ENCODE measurements around the gene CORO2B. TPM values are rescaled to one million over a fixed set of nuclear protein-coding genes. Genes with fewer than 3 reads are reported as not detected.
"Not testable (repeated sequence)": the region's sequence is repeated elsewhere in the genome, so short reads cannot be mapped to it uniquely, and the experiment has no call there.

The CORO2B gene
- total RNA-seq, 2 experiments from 2014 or later, result 0.09 to 0.11 TPM

GRCh38 chr15:68603951-68604350 is 25.2 kb downstream of the CORO2B start:
- no peaks in the 10 kb centered on the region for H3K4me1 Mint-ChIP-seq
- H3K4me3 Mint-ChIP-seq, result no peak overlapping the region
- DNase-seq, result no peak
- ChIA-PET CTCF (no interaction called here), POLR2A (no interaction called here)
- H3K27ac Mint-ChIP-seq, result no peak overlapping the region
- intact Hi-C loops (cut with DNase I, micrococcal nuclease), result no loop called here
- peaks cover 2% of the 10 kb centered on the region for H3K27me3 Mint-ChIP-seq
- ATAC-seq, result no peak
- H3K36me3 Mint-ChIP-seq (ENCODE audit: low read depth), result no peaks in the 10 kb centered on the region
- H3K9me3 Mint-ChIP-seq (ENCODE audit: low read depth), result peaks cover 3% of the 10 kb centered on the region

GRCh38 chr15:68604840-68605478 is 26.2 kb downstream of the CORO2B start:
- CTCF ChIA-PET, result interaction anchor here (0.8 to 1.8 kb wide), 2 partner anchors 66 to 69 kb away, joined by 3 to 4 read pairs; no protein-coding TSS in a partner anchor
- POLR2A ChIA-PET; ATAC-seq; DNase-seq; H3K4me3 Mint-ChIP-seq; H3K4me1 Mint-ChIP-seq; H3K27ac Mint-ChIP-seq; H3K9me3 Mint-ChIP-seq (ENCODE audit: low read depth); H3K27me3 Mint-ChIP-seq; H3K36me3 Mint-ChIP-seq (ENCODE audit: low read depth); intact Hi-C loops (cut with DNase I, micrococcal nuclease): not testable (repeated sequence)

GRCh38 chr15:68606375-68606774 is 27.6 kb downstream of the CORO2B start:
- intact Hi-C loops (cut with DNase I, micrococcal nuclease), result no loop called here
- H3K27ac Mint-ChIP-seq, result no peak overlapping the region
- H3K9me3 Mint-ChIP-seq (ENCODE audit: low read depth), result peaks cover 3% of the 10 kb centered on the region
- H3K4me1 Mint-ChIP-seq, result no peaks in the 10 kb centered on the region
- POLR2A ChIA-PET, result no interaction called here
- no peak overlapping the region for H3K4me3 Mint-ChIP-seq
- CTCF ChIA-PET, result interaction anchor here (0.6 to 1.8 kb wide), 2 partner anchors 49 to 67 kb away, joined by 3 to 4 read pairs; no protein-coding TSS in a partner anchor
- peaks cover 4% of the 10 kb centered on the region for H3K27me3 Mint-ChIP-seq
- DNase-seq, result no peak
- no peak for ATAC-seq
- H3K36me3 Mint-ChIP-seq (ENCODE audit: low read depth), result no peaks in the 10 kb centered on the region

DNA sequence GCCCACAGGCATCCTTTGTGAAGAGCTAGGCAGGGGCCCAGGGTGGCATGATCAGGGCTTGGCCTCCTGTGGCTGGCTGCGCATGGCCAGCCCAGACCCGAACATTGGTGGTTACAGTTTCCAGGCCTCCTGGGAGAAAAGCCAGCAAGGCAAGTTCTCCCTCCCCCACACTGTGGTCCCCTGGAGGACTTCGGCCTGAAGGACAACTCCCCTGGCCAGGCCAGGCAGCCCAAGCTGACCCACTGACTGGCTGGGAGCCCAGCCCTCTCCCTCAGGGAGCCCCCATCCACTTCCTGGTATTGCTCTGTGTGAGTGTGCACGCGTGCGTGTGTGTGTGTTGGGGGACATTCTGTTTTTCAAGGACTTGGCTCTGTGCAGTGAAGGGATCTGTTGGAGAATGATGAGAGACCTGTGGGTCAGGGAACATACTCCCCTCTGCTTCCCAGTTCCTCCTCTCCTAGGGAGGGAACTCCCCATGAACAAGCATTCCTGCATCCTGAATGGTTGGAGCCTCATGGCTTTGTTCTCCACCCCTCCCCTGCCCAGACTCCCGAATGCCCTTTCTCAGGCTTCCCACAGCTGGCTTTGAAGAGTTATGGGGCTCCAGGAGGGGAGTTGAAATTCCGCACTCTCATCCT is 29.5 kb downstream of the CORO2B start:
- POLR2A ChIA-PET, result no interaction called here
- intact Hi-C loops (cut with DNase I, micrococcal nuclease), result no loop called here
- Mint-ChIP-seq H3K36me3 (ENCODE audit: low read depth) (no peaks in the 10 kb centered on the region), H3K27ac (no peak overlapping the region), H3K9me3 (ENCODE audit: low read depth) (peaks cover 3% of the 10 kb centered on the region), H3K4me3 (no peak overlapping the region), H3K4me1 (no peaks in the 10 kb centered on the region), H3K27me3 (peaks cover 7% of the 10 kb centered on the region)
- CTCF ChIA-PET, result interaction anchor here (1.1 kb wide), 1 partner anchor 268 kb away, joined by 3 read pairs; no protein-coding TSS in a partner anchor
- ATAC-seq (no peak), DNase-seq (no peak)

DNA sequence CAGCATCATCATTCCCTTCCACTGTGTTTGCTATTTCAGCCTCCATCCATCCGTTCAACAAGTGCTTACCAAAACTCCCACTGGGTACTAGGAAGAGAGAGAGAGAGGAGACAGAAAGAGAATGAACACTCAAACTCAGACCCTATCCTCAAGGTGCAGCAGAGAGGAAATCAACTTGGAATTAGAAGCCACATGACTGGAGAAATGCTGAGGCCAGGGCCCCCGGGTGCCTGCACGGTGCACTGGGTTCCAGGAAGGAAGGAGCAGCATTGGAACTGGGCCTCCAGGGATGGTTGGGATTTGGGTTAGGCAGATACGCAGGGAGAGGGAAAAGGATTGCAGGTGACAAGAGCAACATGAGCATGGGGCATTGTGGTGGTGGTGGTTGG is 30.0 kb downstream of the CORO2B start:
- H3K4me3 Mint-ChIP-seq, result no peak overlapping the region
- POLR2A ChIA-PET, result no interaction called here

GRCh38 chr15:68609629-68610028 is 30.8 kb downstream of the CORO2B start:
- no peak for DNase-seq
- Mint-ChIP-seq H3K36me3 (ENCODE audit: low read depth) (no peaks in the 10 kb centered on the region), H3K27me3 (peaks cover 7% of the 10 kb centered on the region), H3K27ac (no peak overlapping the region), H3K9me3 (ENCODE audit: low read depth) (peaks cover 3% of the 10 kb centered on the region), H3K4me3 (no peak overlapping the region), H3K4me1 (no peaks in the 10 kb centered on the region)
- intact Hi-C loops (cut with DNase I, micrococcal nuclease), result no loop called here
- no peak for ATAC-seq
- ChIA-PET POLR2A (no interaction called here), CTCF (interaction anchor here (0.6 to 1.1 kb wide), 2 partner anchors 39 to 266 kb away, joined by 3 read pairs; no protein-coding TSS in a partner anchor)

More for the DNA sequence above, 30.0 kb downstream of the CORO2B start:
- peaks cover 7% of the 10 kb centered on the region for H3K27me3 Mint-ChIP-seq
- intact Hi-C loops (cut with DNase I, micrococcal nuclease), result no loop called here
- H3K9me3 Mint-ChIP-seq (ENCODE audit: low read depth), result peaks cover 3% of the 10 kb centered on the region
- CTCF ChIA-PET, result interaction anchor here (0.6 to 1.1 kb wide), 2 partner anchors 38 to 267 kb away, joined by 3 read pairs; no protein-coding TSS in a partner anchor
- no peak for DNase-seq
- no peaks in the 10 kb centered on the region for H3K36me3 Mint-ChIP-seq (ENCODE audit: low read depth)
- H3K4me1 Mint-ChIP-seq, result no peaks in the 10 kb centered on the region
- ATAC-seq, result no peak
- no peak overlapping the region for H3K27ac Mint-ChIP-seq

- H3K27ac Mint-ChIP-seq, result no peak overlapping the region
These were observed 32.0 kb downstream of the CORO2B start for GRCh38 chr15:68610825-68611224.

GRCh38 chr15:68612503-68612902 is 33.7 kb downstream of the CORO2B start:
- POLR2A ChIA-PET, result no interaction called here
- ATAC-seq (no peak), DNase-seq (no peak)
- no peaks in the 10 kb centered on the region for H3K4me1 Mint-ChIP-seq
- no peaks in the 10 kb centered on the region for H3K9me3 Mint-ChIP-seq (ENCODE audit: low read depth)
- intact Hi-C loops (cut with DNase I, micrococcal nuclease), result no loop called here
- H3K27ac Mint-ChIP-seq, result no peak overlapping the region
- H3K36me3 Mint-ChIP-seq (ENCODE audit: low read depth), result no peaks in the 10 kb centered on the region
- peaks cover 7% of the 10 kb centered on the region for H3K27me3 Mint-ChIP-seq
- CTCF ChIA-PET, result interaction anchor here (0.6 to 1.5 kb wide), 2 partner anchors 53 to 58 kb away, joined by 3 to 5 read pairs; no protein-coding TSS in a partner anchor
- no peak overlapping the region for H3K4me3 Mint-ChIP-seq

More at GRCh38 chr15:68610825-68611224, 32.0 kb downstream of the CORO2B start:
- Mint-ChIP-seq H3K4me3 (no peak overlapping the region), H3K27me3 (peaks cover 7% of the 10 kb centered on the region), H3K36me3 (ENCODE audit: low read depth) (no peaks in the 10 kb centered on the region), H3K4me1 (no peaks in the 10 kb centered on the region), H3K9me3 (ENCODE audit: low read depth) (peaks cover 3% of the 10 kb centered on the region)
- DNase-seq, result no peak
- POLR2A ChIA-PET, result no interaction called here
- ATAC-seq, result no peak
- intact Hi-C loops (cut with DNase I, micrococcal nuclease), result no loop called here
- CTCF ChIA-PET, result no interaction called here

GRCh38 chr15:68612979-68613740 is 34.4 kb downstream of the CORO2B start:
- ChIA-PET CTCF (interaction anchor here (0.6 to 1.5 kb wide), 3 partner anchors 54 to 1739 kb away, joined by 3 to 5 read pairs (median 3); no protein-coding TSS in a partner anchor), POLR2A (no interaction called here)
- Mint-ChIP-seq H3K27ac (no peak overlapping the region), H3K9me3 (ENCODE audit: low read depth) (no peaks in the 10 kb centered on the region), H3K4me3 (no peak overlapping the region), H3K36me3 (ENCODE audit: low read depth) (no peaks in the 10 kb centered on the region), H3K4me1 (no peaks in the 10 kb centered on the region), H3K27me3 (peaks cover 8% of the 10 kb centered on the region)
- no peak for DNase-seq
- intact Hi-C loops (cut with DNase I, micrococcal nuclease), result no loop called here
- ATAC-seq, result no peak

DNA sequence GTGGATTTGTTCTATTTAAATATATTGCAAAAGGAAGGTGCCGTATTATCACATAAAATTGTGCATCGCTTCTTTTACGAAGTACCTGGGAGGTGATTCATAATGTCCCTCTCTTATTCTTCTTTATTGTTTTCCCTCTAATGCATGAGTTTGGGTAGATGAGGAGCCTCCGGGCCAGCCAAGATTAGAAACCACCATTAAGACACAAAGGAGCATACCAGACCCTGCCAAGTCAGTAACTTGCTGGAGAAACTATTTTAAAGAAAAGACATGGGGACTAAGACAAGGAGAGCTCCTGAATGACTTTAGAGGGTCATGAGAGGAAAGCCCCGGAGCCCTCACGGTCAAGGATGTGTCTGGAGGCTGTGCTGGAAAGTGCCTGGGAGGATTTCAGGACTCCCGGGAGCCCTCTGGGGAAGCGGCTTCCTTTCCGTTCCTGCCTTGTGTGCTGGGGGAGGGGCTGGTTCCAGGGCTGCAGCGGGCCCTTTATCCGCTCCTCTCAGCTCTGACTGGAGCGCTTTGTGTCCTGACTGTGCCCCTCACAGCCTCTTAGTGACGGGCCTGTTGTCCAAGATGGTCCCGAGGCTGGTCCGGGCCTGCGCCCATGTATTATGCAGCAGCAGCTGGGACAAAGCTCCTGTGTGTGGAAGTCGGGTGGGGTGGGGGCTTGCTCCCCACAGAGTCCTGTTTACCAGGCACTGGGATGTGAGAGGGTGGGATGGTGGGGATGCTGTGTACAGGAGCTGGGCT is 35.7 kb downstream of the CORO2B start:
- intact Hi-C loops (cut with DNase I, micrococcal nuclease), result no loop called here
- CTCF ChIA-PET, result no interaction called here

GRCh38 chr15:68615301-68615700 is 36.5 kb downstream of the CORO2B start:
- H3K4me3 Mint-ChIP-seq, result no peak overlapping the region
- ChIA-PET POLR2A (no interaction called here), CTCF (no interaction called here)
- no peak for DNase-seq
- no peak overlapping the region for H3K27ac Mint-ChIP-seq
- no peaks in the 10 kb centered on the region for H3K36me3 Mint-ChIP-seq (ENCODE audit: low read depth)
- intact Hi-C loops (cut with DNase I, micrococcal nuclease), result no loop called here
- H3K4me1 Mint-ChIP-seq, result no peaks in the 10 kb centered on the region
- no peak for ATAC-seq
- no peaks in the 10 kb centered on the region for H3K9me3 Mint-ChIP-seq (ENCODE audit: low read depth)
- H3K27me3 Mint-ChIP-seq, result peaks cover 6% of the 10 kb centered on the region

More for the DNA sequence above, 35.7 kb downstream of the CORO2B start:
- Mint-ChIP-seq H3K36me3 (ENCODE audit: low read depth) (no peaks in the 10 kb centered on the region), H3K9me3 (ENCODE audit: low read depth) (no peaks in the 10 kb centered on the region), H3K27me3 (peaks cover 6% of the 10 kb centered on the region), H3K4me3 (no peak overlapping the region), H3K4me1 (no peaks in the 10 kb centered on the region), H3K27ac (no peak overlapping the region)
- ATAC-seq, result no peak
- no peak for DNase-seq
- POLR2A ChIA-PET, result interaction anchor here (0.5 kb wide), 1 partner anchor 52 kb away, joined by 3 read pairs; no protein-coding TSS in a partner anchor

Measured in activated CD4-positive, alpha-beta T cell treated with anti-CD3 and anti-CD28 coated beads for 36 hours (primary cell).